ENCODE data around the gene RAPGEF5.

- TF ChIP-seq CTCF (IDR thresholded peaks at IDR 0.05): no peak
- TF ChIP-seq POLR2A (IDR thresholded peaks at IDR 0.05): no peak
These were observed 167.2 kb downstream of the RAPGEF5 start for GRCh38 chr7:22189741-22190140.

All from stomach (tissue), 4 donors.